ENCODE results near the gene GAA.
A peak's percentile ranks its signal among the peaks of the same experiment; 100 is the strongest.

The GAA gene

DNA sequence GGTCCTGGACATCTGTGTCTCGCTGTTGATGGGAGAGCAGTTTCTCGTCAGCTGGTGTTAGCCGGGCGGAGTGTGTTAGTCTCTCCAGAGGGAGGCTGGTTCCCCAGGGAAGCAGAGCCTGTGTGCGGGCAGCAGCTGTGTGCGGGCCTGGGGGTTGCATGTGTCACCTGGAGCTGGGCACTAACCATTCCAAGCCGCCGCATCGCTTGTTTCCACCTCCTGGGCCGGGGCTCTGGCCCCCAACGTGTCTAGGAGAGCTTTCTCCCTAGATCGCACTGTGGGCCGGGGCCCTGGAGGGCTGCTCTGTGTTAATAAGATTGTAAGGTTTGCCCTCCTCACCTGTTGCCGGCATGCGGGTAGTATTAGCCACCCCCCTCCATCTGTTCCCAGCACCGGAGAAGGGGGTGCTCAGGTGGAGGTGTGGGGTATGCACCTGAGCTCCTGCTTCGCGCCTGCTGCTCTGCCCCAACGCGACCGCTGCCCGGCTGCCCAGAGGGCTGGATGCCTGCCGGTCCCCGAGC lies 17.9 kb downstream of the GAA start:
- DNase-seq = no peak

DNA sequence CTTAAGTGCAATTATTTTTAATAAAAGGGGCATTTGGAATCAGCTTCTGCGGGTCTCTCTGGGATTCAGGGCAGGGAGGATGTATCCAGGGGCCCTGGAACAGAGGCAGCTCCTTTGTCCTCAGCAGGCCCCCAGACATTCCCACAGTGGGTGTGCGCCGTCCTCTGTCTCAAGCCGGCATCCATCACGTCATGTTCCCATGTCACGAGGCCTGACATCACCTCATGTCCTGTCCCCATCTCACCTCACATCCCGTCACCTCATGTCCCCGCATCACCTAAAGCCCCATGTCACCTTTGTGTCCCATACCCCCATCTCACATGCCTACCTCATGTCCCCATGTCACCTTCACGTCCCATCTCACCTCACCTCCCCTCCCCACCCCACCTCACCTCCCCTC lies 18.5 kb downstream of the GAA start:
- no peak for DNase-seq

DNA sequence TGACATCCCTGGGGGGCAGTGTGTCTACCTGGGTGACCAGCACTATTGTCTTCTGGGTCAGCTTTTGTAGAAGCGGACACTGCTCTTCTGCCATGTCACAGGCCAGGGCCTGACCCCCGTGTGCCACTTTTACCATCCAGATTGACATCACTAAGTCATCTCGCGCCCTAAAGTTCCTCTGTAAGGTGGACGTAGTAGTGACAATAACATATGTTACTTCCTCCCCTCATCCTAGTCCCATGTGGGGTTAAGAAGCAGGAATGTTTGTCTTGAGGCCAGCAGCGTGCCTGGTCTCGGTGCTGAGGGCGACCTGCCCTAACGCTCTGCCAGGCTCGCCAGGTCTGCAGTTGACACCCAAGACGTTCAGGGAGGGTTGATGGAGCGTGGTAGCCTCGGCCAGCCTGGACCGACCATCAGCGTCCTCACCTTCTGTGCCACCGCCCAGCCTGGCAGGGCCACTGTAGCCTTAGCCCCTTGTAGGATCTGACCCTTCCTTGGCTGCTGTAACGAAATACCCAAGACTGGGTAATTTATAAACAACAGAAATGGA lies 20.7 kb downstream of the GAA start:
- DNase-seq = no peak

DNA sequence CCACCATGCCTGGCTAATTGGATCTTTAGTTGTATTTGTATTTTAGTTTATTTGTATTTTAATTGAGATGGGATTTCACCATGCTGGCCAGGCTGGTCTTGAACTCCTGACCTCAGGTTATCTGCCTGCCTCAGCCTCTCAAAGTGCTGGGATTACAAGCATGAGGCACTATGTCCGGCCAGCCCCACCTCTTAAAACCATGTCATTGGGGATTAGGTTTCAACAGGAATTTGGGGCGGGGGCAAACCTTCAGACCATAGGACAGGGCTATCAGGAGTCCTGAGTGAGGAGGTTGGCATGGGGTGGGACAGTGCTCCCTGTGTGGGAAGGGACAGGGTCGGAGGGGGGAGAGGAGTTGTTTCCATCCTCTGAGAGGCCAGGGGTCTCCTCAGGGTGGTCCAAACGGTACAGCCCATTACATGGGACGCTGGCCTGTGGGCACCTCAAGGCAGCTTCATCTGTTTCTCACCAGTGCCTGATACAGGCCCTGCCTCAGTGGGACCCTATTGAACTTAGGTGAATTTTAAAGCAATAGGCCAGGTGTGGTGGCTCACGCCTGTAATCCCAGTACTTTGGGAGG lies 21.6 kb downstream of the GAA start:
- no peak for DNase-seq

DNA sequence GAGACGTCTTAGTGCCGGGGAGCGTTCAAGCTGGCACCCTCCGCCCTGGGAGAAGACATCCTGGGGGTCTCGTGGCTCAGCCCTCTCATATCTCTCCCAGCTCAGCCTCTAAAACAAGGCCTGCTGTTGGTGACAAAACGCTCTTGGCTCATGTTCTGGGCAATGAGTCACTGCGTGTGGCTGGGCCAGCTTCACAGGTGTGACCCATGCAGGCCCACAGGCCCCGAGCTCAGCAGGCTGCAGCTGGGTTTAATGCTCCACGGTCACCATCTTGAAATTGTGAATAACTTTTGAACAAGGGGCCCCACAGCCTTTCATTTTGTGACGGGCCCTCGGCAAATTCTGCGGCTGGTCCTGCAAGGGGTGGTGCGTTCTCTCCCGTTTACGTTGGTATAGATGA lies 22.4 kb downstream of the GAA start:
- DNase-seq = no peak

DNA sequence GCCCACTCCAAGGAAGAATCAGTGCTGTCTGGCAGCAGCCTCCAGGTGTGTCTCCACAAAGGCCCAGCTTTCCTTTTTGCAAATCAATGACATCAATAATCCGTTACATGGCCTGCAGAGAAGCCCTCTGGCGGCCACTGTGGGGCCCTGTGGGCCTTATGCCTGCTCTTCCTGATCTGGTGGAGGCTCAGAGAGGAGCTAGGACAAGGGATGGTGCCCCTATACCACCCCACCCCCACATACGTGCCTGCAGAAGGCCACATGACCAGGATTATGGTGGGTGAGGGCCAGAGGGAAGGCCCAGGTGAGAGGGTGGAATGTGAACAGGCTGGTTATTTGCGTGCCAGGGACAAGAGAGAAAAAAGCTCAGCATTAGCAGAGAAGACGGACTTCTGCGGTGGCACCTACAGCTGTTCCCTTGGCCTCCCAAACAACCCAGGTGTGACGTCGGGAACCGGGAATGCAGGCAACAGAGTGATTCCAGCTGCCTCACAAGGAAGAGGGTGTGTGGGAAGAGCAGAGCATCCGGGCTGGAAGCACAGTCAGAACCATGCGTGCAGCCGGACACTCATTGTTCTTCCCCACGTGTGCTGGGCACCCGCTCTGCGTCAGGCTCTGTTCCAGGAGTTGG lies 23.1 kb downstream of the GAA start:
- DNase-seq = no peak

DNA sequence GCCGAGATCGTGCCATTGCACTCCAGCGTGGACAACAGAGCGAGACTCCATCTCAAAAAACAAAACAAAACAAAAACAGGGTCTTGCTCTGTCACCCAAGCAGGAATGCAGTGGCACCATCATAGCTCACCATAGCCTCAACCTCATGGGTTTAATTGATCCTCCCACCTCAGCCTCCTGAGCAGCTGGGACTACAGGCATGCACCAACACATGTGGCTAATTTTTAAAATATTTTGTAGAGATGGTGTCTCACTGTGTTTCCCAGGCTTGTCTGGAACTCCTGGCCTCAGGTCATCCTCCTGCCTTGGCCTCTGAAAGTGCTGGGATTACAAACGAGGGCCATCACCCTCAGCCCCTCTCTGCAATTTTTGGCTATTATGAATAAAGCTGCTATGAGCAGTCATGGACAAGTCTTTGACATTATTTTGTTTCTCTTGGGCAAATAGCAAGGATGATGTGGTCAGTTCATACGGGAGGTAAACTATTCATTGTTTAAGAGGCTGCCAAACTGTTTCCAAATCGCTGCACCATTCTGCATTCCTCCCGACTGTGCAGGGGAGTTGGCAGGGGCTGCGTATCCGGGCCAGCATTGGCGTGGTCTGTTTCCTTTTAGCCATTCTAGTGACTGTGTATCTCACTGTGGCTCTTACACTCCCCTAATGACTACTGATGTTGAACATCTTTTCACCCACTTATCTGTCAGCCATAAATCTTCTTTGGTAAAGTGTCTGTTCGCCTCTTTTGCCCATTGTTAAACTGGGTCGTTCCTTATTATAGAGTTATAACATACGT lies 24.5 kb downstream of the GAA start:
- DNase-seq = no peak

DNA sequence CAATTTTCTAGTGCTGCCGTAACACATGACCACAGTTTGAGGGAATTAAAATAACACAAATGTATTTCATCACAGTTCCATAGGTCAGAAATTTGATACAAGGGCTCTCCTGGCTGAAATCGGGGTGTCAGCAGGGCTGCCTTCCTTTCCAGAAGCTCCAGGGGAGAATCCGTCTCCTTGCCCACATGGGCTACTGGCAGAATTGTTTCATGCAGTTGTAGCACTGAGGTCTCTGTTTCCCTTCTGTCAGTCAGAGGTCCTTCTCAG lies 25.0 kb downstream of the GAA start:
- no peak for DNase-seq

DNA sequence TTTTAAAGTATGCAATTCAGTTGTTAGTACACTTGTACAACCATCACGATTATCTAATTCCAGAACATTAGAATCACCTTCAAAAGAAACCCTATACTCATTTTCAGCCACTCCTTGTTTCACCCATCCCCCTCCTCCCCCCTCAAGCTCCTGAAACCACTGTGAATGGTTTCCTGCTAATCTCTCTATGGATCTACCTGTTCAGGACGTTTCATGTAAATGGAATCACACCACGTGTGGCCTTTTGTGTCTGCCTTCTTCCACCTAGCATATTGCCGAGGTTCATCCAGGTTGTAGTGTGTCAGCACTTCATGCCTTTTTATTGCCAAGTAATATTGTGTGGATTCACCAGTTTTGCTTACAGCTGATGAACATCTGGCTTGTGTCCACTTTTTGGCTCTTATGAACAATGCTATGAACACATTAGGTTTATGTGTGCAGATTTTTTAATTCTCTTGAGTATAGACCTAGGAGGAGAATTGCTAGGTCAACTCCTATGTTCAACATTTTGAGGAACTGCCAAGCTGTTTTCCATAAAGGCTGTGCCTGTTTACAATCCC lies 27.7 kb downstream of the GAA start:
- no peak for DNase-seq

DNA sequence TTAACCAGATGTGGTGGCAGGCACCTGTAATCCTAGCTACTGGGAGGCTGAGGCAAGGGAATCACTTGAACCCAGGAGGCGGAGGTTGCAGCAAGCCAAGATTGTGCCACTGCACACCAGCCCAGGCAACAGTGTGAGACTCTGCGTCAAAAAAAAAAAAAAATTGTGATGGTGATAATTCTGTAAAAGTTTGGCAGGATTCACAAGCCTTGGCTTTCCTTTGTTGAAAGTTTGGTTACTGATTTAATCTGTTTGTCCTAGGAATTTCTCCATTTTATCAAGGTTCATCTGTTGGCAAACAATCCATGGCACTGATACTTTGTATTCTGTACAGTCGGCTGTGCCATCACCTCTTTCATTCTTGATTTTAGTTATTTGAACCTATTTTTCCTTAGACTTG lies 29.6 kb downstream of the GAA start:
- no peak for DNase-seq

DNA sequence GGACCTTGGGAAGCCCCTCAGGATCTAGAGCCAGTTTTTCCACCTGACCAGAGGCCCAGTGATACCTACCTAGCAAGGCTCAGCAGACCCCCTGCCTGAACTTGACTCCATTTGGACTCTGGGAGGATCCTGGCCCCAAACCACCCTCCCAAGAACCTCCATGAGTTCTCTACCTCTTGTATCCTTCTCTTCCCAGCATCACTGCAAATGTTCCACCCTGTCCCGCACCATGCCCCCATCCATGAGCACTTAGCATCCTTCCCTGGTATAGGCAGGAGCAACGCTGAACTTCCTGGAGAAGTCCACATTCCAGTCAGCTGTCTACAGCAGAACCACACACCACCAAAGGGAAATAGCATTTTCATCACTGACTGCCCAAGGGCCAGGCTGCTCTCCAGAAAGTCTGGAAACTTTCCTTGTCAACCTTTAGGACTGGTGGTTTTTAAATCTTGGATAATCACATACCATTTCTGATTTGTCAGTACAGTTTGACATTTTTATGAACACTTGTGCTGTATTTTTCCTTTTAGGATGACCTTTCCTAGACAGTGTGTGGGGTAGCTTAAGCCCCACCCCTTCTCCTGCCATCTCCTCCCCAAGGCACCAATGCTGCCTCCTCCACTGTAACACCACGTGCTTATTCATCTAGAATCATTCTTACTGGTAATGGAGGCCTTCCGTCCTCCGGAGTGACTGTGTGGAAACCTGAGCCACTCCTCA lies 31.7 kb downstream of the GAA start:
- no peak for DNase-seq

DNA sequence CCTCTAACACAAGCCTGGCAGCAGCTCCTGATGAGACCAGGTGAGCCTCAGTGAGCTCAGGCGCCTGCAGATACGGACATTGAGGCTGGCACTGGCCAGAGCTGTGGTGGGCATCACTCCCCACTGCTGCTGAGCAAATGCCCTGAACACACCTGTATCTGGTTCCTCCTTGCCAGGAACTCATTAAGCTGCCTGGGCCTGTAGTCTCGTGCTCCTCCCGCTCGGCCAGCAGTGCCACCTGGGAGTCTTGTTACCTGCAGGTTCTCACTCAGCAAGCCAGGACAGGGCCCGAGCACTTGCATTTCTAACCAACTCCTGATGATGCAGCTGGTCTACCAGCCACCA lies 32.2 kb downstream of the GAA start:
- no peak for DNase-seq

DNA sequence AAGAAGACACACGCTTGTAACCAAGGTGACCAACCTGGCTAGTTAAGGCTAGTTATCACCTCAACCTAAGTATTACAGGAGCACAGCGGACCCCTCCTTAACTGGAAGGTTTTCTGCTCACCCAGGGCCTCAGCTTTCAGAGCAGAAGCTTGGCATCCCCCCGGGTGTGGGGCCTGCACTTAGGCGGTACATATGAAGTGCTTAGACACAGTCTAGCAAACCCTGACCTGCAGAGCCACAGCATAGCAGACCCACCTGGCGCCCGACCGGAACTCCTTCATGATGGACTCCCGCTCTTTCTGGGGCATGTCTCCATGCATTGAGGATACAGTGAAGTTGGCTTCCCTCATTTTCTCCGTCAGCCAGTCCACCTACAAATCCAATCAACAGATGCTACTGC lies 35.8 kb downstream of the GAA start:
- DNase-seq = no peak

DNA sequence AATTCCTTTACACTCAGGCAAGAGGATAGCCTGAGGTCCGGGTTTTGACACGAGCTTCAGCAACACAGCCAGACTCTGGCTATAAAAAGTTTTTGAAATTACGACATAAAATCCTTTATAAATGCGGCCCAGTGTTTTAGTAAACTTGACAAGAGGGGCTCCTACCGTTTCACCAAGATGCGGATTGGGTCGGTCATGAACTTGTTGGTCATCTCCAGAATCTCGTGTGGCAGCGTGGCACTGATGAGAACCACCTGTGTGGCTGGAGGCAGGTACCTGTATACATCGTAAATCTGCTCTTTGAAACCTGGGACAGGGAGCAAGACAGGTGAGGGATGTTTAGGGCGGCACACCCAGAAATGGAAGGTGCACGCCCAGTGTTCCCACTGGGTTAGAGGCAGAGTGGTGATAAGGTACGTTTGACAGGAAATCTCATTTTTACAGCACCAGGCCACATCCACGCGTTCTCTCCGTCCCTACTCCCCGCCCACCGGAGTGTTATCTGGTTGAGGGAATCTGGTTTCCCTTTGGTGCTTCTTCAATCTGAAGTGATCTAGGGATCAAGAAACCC lies 37.6 kb downstream of the GAA start:
- no peak for DNase-seq

DNA sequence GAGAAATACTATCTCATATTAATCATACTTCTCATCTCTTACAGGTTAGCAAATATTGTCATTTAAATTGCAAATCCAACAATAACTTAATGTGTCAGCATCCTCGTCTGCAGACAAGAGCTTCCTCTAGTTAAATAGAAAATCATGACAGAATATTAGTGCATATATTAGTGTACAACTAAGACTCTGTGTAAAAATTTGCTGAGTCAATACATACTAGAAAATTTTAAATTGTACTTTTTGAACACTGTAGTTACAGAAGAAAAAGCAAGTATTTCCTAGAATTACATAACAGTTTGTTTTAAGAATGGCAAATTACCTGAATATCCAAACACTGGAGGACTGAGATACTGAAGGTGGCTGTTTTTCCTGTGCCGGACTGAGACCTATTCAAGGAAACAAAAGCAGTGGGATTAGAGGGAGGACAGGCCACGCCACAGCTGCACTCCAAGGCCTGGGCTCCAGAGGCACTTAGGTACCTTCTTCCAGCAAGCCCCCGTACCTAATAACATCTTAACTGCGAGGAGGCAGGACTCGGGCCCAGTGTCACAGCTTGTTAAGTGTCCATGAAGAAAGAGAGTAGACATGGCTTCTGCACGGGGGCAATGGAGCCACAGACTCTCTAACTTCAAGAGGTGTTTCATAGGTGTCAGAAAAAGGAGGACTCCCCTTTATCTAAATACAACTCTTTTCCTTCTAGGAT lies 40.2 kb downstream of the GAA start:
- DNase-seq = no peak

DNA sequence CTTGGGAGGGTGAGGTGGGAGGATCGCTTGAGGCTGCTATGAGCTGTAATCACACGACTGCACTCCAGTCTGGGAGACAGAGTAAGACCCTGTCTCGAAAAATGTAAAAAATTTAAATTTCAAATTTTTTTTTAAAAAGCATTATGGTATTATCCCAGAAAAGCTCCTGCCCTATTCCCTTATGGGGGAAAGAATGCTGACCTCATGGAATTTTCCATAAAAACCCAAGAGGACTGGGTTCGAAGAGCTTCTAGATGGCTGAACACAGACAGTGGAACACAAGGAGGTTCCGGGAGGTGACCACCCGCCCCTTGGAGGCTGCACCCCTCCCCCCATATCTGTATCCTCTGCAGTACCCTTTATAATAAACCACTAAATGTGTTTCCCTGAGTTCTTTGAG lies 41.5 kb downstream of the GAA start:
- DNase-seq = no peak

DNA sequence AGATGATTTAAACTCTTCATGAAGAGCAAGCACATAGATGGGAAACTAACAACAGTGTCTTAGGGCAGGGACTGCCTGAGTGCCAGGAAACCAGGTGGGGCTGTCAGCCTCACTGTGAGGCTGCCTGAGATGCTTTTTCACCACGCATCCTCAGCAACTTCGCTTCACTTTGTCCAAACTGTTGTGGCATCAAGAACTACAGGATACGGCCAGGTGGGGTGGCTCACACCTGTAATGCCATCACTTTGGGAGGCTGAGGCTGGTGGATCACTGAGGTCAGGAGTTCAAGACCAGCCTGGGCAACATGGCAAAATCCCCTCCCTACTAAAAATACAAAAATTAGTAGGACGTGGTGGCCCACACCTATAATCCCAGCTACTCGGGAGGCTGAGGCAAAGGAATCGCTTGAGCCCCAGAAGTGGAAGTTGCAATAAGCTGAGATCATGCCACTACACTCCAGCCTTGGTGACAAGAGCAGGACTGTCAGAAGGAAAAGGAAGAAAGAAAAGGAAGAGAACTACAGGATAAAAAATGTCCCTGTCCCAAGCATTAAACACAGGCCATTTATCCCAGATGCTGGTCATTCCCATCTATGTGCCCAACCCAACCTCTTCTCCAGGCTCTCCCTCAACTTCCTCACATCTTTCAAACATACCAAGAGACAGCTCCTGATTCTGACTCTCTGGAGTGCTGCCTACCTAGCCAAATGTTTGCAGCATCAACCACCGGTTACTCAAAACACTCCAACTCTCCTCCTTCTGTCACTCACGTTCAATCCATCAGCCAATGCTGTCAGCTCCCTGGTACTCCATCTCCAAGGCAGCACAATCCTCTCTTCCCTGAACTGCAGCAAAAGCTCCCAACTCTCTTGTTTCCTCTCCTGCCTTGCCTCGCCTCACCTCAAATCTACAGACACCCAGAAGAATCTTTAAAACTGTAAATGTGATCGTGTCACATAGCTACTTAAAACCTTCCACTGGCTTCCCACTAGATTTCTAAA lies 44.0 kb downstream of the GAA start:
- no peak for DNase-seq

DNA sequence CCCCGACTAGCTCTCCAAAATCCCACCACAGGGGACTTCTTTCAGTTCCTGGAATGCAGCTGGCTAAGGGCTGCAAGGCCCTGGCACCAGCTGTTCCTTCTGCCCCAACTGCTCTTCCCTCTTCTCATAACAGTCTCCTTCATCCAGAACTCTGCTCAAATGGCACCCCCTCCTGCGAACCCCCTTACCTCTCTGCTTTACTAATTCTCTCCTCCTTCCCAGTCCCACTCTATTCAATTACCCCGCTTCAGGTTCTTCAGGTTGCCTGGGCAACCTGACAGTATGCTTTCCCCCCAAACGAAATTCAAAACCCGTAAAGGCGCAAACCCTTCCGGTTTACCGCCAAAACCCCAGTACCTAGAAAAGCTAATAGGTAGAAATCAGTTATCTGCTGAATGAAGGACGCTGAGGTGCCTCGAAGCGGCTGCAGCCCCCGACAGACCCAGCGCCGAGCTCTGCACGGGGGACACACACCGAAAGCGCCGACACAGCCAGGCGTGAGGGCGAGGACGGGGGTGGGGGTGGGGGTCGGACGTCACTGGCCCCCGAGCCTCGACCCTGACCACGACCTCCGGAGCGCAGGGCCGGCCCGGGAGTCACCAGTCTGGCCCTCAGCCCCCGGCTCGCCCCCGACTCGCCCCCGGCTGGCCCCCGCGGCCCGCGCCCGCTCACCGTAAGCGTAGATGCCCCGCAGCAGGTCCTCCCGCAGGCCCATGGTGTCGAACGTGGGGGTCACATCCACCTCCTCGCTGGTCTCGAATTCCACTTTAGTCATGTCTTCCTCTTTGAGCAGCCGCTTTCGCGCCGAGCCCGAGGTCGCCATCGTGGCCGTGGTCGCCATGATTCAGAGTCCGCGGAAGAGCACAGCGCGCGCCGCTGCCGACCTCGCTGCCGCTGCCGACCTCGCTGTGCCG lies 45.0 kb downstream of the GAA start:
- no peak for DNase-seq

DNA sequence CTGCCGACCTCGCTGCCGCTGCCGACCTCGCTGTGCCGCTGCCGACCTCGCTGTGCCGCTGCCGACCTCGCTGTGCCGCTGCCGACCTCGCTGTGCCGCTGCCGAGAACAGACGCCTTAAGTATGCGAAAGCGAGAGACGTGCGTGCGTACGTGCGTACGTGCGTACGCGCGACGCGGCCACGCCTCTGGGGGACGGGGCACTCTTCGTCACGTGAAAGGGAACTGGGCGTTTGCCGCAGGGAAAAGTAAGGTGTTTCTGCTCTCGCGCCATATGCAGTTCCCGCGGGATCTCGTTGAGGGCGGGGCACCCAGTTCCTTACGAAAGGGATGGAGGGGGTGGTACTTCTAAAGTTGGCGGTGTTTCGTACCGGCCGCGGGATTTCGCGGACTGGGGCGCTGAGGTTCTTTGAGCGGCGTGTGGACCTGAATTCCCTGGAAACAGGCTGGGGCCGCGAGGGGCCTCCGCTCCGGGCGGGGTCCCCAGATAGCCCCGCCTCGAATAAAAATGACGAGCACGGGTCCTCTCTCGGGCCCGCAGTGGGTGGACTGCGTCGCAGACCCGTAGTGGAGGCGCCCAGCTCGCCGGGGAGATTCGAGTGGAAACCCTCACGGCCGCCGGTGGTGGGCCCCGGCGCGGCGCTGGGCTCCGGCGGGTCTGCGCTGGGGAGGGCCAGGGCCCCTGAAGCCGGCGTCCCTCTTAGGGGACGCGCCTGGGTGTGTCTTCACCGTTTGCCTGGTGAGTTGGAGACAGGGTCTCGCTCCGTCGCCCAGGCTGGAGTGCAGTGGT lies 45.8 kb downstream of the GAA start, which contains the start of gene EIF4A3:
TSS of gene EIF4A3 (minus strand) at position 94 of the 788 bp plus-strand sequence. CDS start 167 bp downstream, outside the sequence.
- peak; percentile 97 for DNase-seq
